BE2C (cell line): ENCODE results near the gene FAM98C.

Experiments
- DNase-seq: peaks from one replicate; pipeline ENCODE4 v3.0.0-alpha.2; 2020
- H3K27me3 ChIP-seq: fragments of 250-450 bp; sonication (Bioruptor Pico); 2 replicates; pipeline ENCODE4 v1.5.1; 2020; ENCODE audit warnings: mild to moderate bottlenecking
- H3K36me3 ChIP-seq: fragments of 250-450 bp; sonication (Bioruptor Pico); 2 replicates; pipeline ENCODE4 v1.5.1; 2020; ENCODE audit warnings: mild to moderate bottlenecking
- H3K4me1 ChIP-seq: fragments of 250-450 bp; sonication (Bioruptor Pico); 2 replicates; pipeline ENCODE4 v1.5.1; 2020
- H3K4me3 ChIP-seq: 2 replicates; pipeline ENCODE4 v1.5.1; 2011; ENCODE audit warnings: low read depth, low read length
- H3K9me3 ChIP-seq: fragments of 250-450 bp; sonication (Bioruptor Pico); 2 replicates; pipeline ENCODE4 v1.5.1; 2020
- CTCF ChIP-seq: IDR thresholded peaks from 2 replicates; pipeline ENCODE4 v1.5.1; 2012; ENCODE audit warnings: mild to moderate bottlenecking, low read depth, low read length

Gene FAM98C

DNA sequence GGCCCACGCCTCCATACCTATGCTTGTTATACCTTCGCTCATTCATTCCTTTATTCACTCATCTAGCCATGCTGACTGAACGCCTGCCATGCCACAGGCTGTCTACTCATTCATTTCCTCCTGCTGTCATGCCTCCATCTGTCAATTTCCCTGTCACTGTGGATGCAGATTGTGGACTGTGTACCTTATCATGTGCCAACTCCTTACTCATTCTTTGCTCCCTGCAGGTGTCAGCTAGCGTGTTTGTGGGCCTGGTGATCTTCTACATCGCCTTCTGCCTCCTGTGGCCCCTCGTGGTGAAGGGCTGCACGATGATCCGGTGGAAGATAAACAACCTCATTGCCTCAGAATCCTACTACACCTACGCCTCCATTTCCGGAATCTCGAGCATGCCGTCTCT is 32.6 kb upstream of the FAM98C start:
- no peak overlapping the region for H3K4me3 ChIP-seq
- no peaks in the 10 kb centered on the region for H3K27me3 ChIP-seq
- TF ChIP-seq CTCF, result no peak
- no peak for DNase-seq
- no peaks in the 10 kb centered on the region for H3K4me1 ChIP-seq
- H3K36me3 ChIP-seq, result no peaks in the 10 kb centered on the region
- H3K9me3 ChIP-seq, result no peaks in the 10 kb centered on the region

GRCh38 chr19:38371081-38371480 is 31.8 kb upstream of the FAM98C start:
- TF ChIP-seq CTCF, result no peak
- H3K36me3 ChIP-seq, result peaks cover 2% of the 10 kb centered on the region
- no peak for DNase-seq
- H3K9me3 ChIP-seq, result no peaks in the 10 kb centered on the region
- no peaks in the 10 kb centered on the region; the same call in 1 of the 2 replicates for H3K4me1 ChIP-seq
- no peaks in the 10 kb centered on the region for H3K27me3 ChIP-seq
- H3K4me3 ChIP-seq, result no peak overlapping the region

DNA sequence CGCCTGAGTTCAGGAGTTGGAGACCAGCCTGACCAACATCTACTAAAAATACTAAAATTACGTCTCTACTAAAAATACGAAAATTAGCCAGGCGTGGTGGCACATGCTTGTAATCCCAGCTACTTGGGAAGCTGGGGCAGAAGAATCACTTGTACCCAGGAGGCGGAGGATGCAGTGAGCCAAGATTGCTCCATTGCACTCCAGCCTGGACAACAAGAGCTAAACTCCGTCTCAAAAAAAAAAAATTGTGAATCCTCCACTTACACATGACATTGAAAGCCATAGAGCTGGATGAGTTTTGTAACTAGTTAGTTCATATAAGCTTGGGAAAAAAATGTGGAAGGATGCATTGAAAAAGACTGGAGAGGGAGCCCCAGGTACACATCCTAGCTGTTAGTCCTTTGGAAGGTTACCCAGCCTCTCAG is 29.0 kb upstream of the FAM98C start:
- Histone ChIP-seq H3K36me3 (peaks cover 18% of the 10 kb centered on the region), H3K4me3 (peak overlapping the region; percentile 99), H3K27me3 (no peaks in the 10 kb centered on the region), H3K4me1 (no peaks in the 10 kb centered on the region; the same call in 1 of the 2 replicates), H3K9me3 (no peaks in the 10 kb centered on the region)
- TF ChIP-seq CTCF, result no peak
- DNase-seq, result no peak

GRCh38 chr19:38374332-38375097 is 28.4 kb upstream of the FAM98C start, which contains the start of gene PSMD8:
TSS of gene PSMD8 (plus strand) at chr19:38374571. CDS start at chr19:38374602, 31 bp downstream.
- Histone ChIP-seq H3K27me3 (no peaks in the 10 kb centered on the region), H3K4me1 (no peaks in the 10 kb centered on the region; the same call in 1 of the 2 replicates), H3K36me3 (peaks cover 24% of the 10 kb centered on the region), H3K4me3 (peak within 1 kb of the TSS; percentile 99), H3K9me3 (no peaks in the 10 kb centered on the region)
- TF ChIP-seq CTCF, result peak; percentile 21; the same call in 1 of the 2 replicates
- peak; percentile 99 for DNase-seq

- H3K9me3 ChIP-seq, result no peaks in the 10 kb centered on the region
- TF ChIP-seq CTCF, result no peak
- H3K36me3 ChIP-seq, result peaks cover 28% of the 10 kb centered on the region
- H3K27me3 ChIP-seq, result no peaks in the 10 kb centered on the region
- H3K4me1 ChIP-seq, result no peaks in the 10 kb centered on the region; the same call in 1 of the 2 replicates
- peak overlapping the region; percentile 99 for H3K4me3 ChIP-seq
- no peak for DNase-seq
Measured at GRCh38 chr19:38375098-38375493, 27.8 kb upstream of the FAM98C start.

DNA sequence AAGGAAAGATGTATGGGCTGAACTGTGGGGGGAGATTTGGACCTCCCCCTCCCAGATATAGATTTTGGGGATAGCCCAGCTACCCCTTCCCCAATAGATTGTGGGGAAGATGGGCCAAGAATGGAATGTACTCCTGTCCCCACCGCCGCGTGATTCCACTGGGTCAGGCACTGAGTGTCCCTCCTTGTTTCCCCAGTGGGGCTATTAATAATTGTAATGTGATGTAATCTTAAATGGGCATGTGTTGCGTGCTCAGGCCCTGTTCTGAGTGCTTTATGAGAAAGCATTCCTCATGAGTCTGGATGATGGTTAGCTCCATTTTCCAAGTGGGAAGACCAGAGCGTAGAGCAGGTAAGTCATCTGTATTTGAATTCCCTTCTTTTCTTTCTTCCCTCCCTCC is 27.1 kb upstream of the FAM98C start:
- H3K9me3 ChIP-seq, result no peaks in the 10 kb centered on the region
- no peak for DNase-seq
- no peak for TF ChIP-seq CTCF
- peak overlapping the region; percentile 99 for H3K4me3 ChIP-seq
- no peaks in the 10 kb centered on the region; the same call in 1 of the 2 replicates for H3K4me1 ChIP-seq
- H3K27me3 ChIP-seq, result no peaks in the 10 kb centered on the region
- peaks cover 31% of the 10 kb centered on the region for H3K36me3 ChIP-seq
